AG10803 (cell line): Measurements from ENCODE around the gene C1GALT1.

Experiments used
- DNase-seq: peaks from one replicate; pipeline ENCODE4 v3.0.0; 2010; ENCODE audit warnings: low read depth
- H3K4me3 ChIP-seq: 2 replicates; pipeline ENCODE4 v1.5.1; 2011; ENCODE audit warnings: mild to moderate bottlenecking, low read length, control low read depth
- CTCF ChIP-seq: conservative IDR thresholded peaks from 2 replicates; pipeline ENCODE4 v1.5.1; 2011; ENCODE audit warnings: mild to moderate bottlenecking, low read length, control low read depth, inconsistent platforms

Gene C1GALT1

GRCh38 chr7:7173956-7174632, 8.2 kb upstream of the C1GALT1 start:
- no peak for TF ChIP-seq CTCF
- H3K4me3 ChIP-seq: no peak overlapping the region
- DNase-seq: no peak

- no peak for TF ChIP-seq CTCF
- DNase-seq: peak; percentile 24
- H3K4me3 ChIP-seq: no peak overlapping the region
Measured at GRCh38 chr7:7175075-7175695, 7.2 kb upstream of the C1GALT1 start.

GRCh38 chr7:7176406-7177043, 5.8 kb upstream of the C1GALT1 start:
- TF ChIP-seq CTCF: no peak
- H3K4me3 ChIP-seq: no peak overlapping the region
- DNase-seq: peak; percentile 84

- H3K4me3 ChIP-seq: no peak overlapping the region
- TF ChIP-seq CTCF: no peak
- DNase-seq: peak; percentile 80
Measured at GRCh38 chr7:7177044-7177517, 5.3 kb upstream of the C1GALT1 start.

GRCh38 chr7:7178081-7178480, 4.3 kb upstream of the C1GALT1 start:
- H3K4me3 ChIP-seq: no peak overlapping the region
- TF ChIP-seq CTCF: no peak
- no peak for DNase-seq

GRCh38 chr7:7178906-7179305, 3.4 kb upstream of the C1GALT1 start:
- TF ChIP-seq CTCF: no peak
- H3K4me3 ChIP-seq: no peak overlapping the region
- no peak for DNase-seq
